Measurements from ENCODE around the gene MAD1L1. TPM values are rescaled to one million over a fixed set of nuclear protein-coding genes. Genes with fewer than 3 reads are reported as not detected.

Gene MAD1L1
- total and polyA plus RNA-seq, 7 experiments from 2014 or later = 112 to 314 (median 136) TPM

GRCh38 chr7:2251841-2252771, 19.4 kb upstream of the MAD1L1 start:
- Mint-ChIP-seq H3K4me1 (peaks cover 7 to 27% (median 17%) of the 10 kb centered on the region in 7 donors), H3K4me3 (no peak overlapping the region), H3K36me3 (peaks cover 0 to 9% (median 5%) of the 10 kb centered on the region in 5 donors), H3K27ac (peak overlapping the region in 3 of 9 donors; percentile 48 to 62 (median 51)), H3K27me3 (no peaks in the 10 kb centered on the region), H3K9me3 (no peaks in the 10 kb centered on the region)
- Histone ChIP-seq H3K36me3 (ENCODE audit: control insufficient read depth in 2 of 3, insufficient read depth in 3 of 3, low read length in 3 of 3) (peaks cover 0 to 13% (median 0%) of the 10 kb centered on the region in 3 experiments), H3K27me3 (ENCODE audit: control insufficient read depth in 2 of 2, insufficient read depth in 2 of 2, low read length in 2 of 2) (no peaks in the 10 kb centered on the region), H3K9me3 (ENCODE audit: control insufficient read depth in 2 of 3, low read length in 3 of 3) (no peaks in the 10 kb centered on the region), H3K4me3 (ENCODE audit: low read length) (no peak overlapping the region), H3K4me1 (ENCODE audit: control insufficient read depth in 2 of 2, insufficient read depth in 2 of 2, low read length in 2 of 2) (peaks cover 2 to 15% of the 10 kb centered on the region in 2 donors), H3K27ac (ENCODE audit: low read depth, low read length) (no peak overlapping the region)
- CTCF ChIA-PET = no interaction called here
- no peak for DNase-seq
- POLR2A ChIA-PET = no interaction called here
- intact Hi-C loops (cut with micrococcal nuclease) = no loop called here
- ATAC-seq = peak; percentile 53

- Mint-ChIP-seq H3K27ac (no peak overlapping the region), H3K9me3 (no peaks in the 10 kb centered on the region), H3K36me3 (peaks cover 0 to 6% (median 5%) of the 10 kb centered on the region in 5 donors), H3K27me3 (no peaks in the 10 kb centered on the region), H3K4me1 (peaks cover 7 to 27% (median 17%) of the 10 kb centered on the region in 7 donors), H3K4me3 (no peak overlapping the region)
- Histone ChIP-seq H3K36me3 (ENCODE audit: control insufficient read depth in 2 of 3, insufficient read depth in 3 of 3, low read length in 3 of 3) (peaks cover 0 to 12% (median 0%) of the 10 kb centered on the region in 3 experiments), H3K4me3 (ENCODE audit: low read length) (no peak overlapping the region), H3K9me3 (ENCODE audit: control insufficient read depth in 2 of 3, low read length in 3 of 3) (no peaks in the 10 kb centered on the region), H3K27me3 (ENCODE audit: control insufficient read depth in 2 of 2, insufficient read depth in 2 of 2, low read length in 2 of 2) (no peaks in the 10 kb centered on the region), H3K27ac (ENCODE audit: low read depth, low read length) (no peak overlapping the region), H3K4me1 (ENCODE audit: control insufficient read depth in 2 of 2, insufficient read depth in 2 of 2, low read length in 2 of 2) (peaks cover 2 to 15% of the 10 kb centered on the region in 2 donors)
- ATAC-seq (no peak), DNase-seq (no peak)
- intact Hi-C loops (cut with micrococcal nuclease) = no loop called here
- ChIA-PET CTCF (no interaction called here), POLR2A (no interaction called here)
These were observed 18.6 kb upstream of the MAD1L1 start for GRCh38 chr7:2251381-2251780.

- peaks cover 0 to 10% (median 0%) of the 10 kb centered on the region in 3 experiments for H3K36me3 ChIP-seq (ENCODE audit: control insufficient read depth in 2 of 3, insufficient read depth in 3 of 3, low read length in 3 of 3)
- H3K4me3 ChIP-seq (ENCODE audit: low read length) = no peak overlapping the region
- peaks cover 0 to 2% (median 0%) of the 10 kb centered on the region in 11 donors for H3K9me3 Mint-ChIP-seq
- H3K27me3 ChIP-seq (ENCODE audit: control insufficient read depth in 2 of 2, insufficient read depth in 2 of 2, low read length in 2 of 2) = no peaks in the 10 kb centered on the region
- H3K27me3 Mint-ChIP-seq = no peaks in the 10 kb centered on the region
- no peak overlapping the region for H3K27ac ChIP-seq (ENCODE audit: low read depth, low read length)
- POLR2A ChIA-PET = no interaction called here
- H3K4me3 Mint-ChIP-seq = peak overlapping the region in 1 of 10 donors; percentile 38
- CTCF ChIA-PET = no interaction called here
- peaks cover 2 to 15% of the 10 kb centered on the region in 2 donors for H3K4me1 ChIP-seq (ENCODE audit: control insufficient read depth in 2 of 2, insufficient read depth in 2 of 2, low read length in 2 of 2)
- DNase-seq (no peak), ATAC-seq (no peak)
- no peaks in the 10 kb centered on the region for H3K9me3 ChIP-seq (ENCODE audit: control insufficient read depth in 2 of 3, low read length in 3 of 3)
- intact Hi-C loops (cut with micrococcal nuclease) = loop anchor here in 1 of 2 donors (10.0 kb wide), 1 partner anchor 305 kb away; no protein-coding TSS in a partner anchor
- H3K4me1 Mint-ChIP-seq = peaks cover 7 to 29% (median 21%) of the 10 kb centered on the region in 7 donors
- peaks cover 0 to 10% (median 0%) of the 10 kb centered on the region in 5 donors for H3K36me3 Mint-ChIP-seq
- H3K27ac Mint-ChIP-seq = peak overlapping the region in 1 of 9 donors; percentile 67
These were observed 17.1 kb upstream of the MAD1L1 start for GRCh38 chr7:2249744-2250323.

- intact Hi-C loops (cut with micrococcal nuclease) = loop anchor here in 1 of 2 donors (10.0 kb wide), 1 partner anchor 304 kb away; no protein-coding TSS in a partner anchor
- H3K27ac Mint-ChIP-seq = peak overlapping the region in 7 of 9 donors; percentile 38 to 81 (median 62)
- H3K27me3 Mint-ChIP-seq = no peaks in the 10 kb centered on the region
- Histone ChIP-seq H3K4me3 (ENCODE audit: low read length) (no peak overlapping the region), H3K27me3 (ENCODE audit: control insufficient read depth in 2 of 2, insufficient read depth in 2 of 2, low read length in 2 of 2) (no peaks in the 10 kb centered on the region), H3K9me3 (ENCODE audit: control insufficient read depth in 2 of 3, low read length in 3 of 3) (no peaks in the 10 kb centered on the region), H3K4me1 (ENCODE audit: control insufficient read depth in 2 of 2, insufficient read depth in 2 of 2, low read length in 2 of 2) (peaks cover 2 to 15% of the 10 kb centered on the region in 2 donors), H3K27ac (ENCODE audit: low read depth, low read length) (no peak overlapping the region), H3K36me3 (ENCODE audit: control insufficient read depth in 2 of 3, insufficient read depth in 3 of 3, low read length in 3 of 3) (peaks cover 0 to 6% (median 0%) of the 10 kb centered on the region in 3 experiments)
- ATAC-seq = peak; percentile 63
- H3K9me3 Mint-ChIP-seq = peaks cover 0 to 2% (median 0%) of the 10 kb centered on the region in 11 donors
- peak in 1 of 9 donors; percentile 47 for DNase-seq
- CTCF ChIA-PET = interaction anchor here (0.6 to 0.7 kb wide), 2 partner anchors 12 to 210 kb away, joined by 3 to 7 read pairs; no protein-coding TSS in a partner anchor
- H3K36me3 Mint-ChIP-seq = peaks cover 0 to 10% (median 0%) of the 10 kb centered on the region in 5 donors
- POLR2A ChIA-PET = no interaction called here
- H3K4me1 Mint-ChIP-seq = peaks cover 7 to 31% (median 21%) of the 10 kb centered on the region in 7 donors
- peak overlapping the region in 6 of 10 donors; percentile 38 to 75 (median 54) for H3K4me3 Mint-ChIP-seq
These were observed 16.4 kb upstream of the MAD1L1 start for GRCh38 chr7:2248984-2249694.

GRCh38 chr7:2247141-2247995, 14.6 kb upstream of the MAD1L1 start:
- H3K9me3 ChIP-seq (ENCODE audit: control insufficient read depth in 2 of 3, low read length in 3 of 3) = no peaks in the 10 kb centered on the region
- H3K27me3 ChIP-seq (ENCODE audit: control insufficient read depth in 2 of 2, insufficient read depth in 2 of 2, low read length in 2 of 2) = no peaks in the 10 kb centered on the region
- Mint-ChIP-seq H3K9me3 (peaks cover 0 to 2% (median 0%) of the 10 kb centered on the region in 11 donors), H3K4me1 (peaks cover 7 to 38% (median 26%) of the 10 kb centered on the region in 7 donors), H3K27ac (peak overlapping the region in 1 of 9 donors; percentile 76), H3K4me3 (no peak overlapping the region), H3K27me3 (no peaks in the 10 kb centered on the region), H3K36me3 (peaks cover 0 to 10% (median 0%) of the 10 kb centered on the region in 5 donors)
- ATAC-seq = peak; percentile 32
- peak in 1 of 9 donors; percentile 45 for DNase-seq
- POLR2A ChIA-PET = no interaction called here
- intact Hi-C loops (cut with micrococcal nuclease) = loop anchor here in 1 of 2 donors (10.0 kb wide), 1 partner anchor 303 kb away; no protein-coding TSS in a partner anchor
- H3K4me1 ChIP-seq (ENCODE audit: control insufficient read depth in 2 of 2, insufficient read depth in 2 of 2, low read length in 2 of 2) = peaks cover 4 to 15% of the 10 kb centered on the region in 2 donors
- no peak overlapping the region for H3K4me3 ChIP-seq (ENCODE audit: low read length)
- CTCF ChIA-PET = no interaction called here
- H3K27ac ChIP-seq (ENCODE audit: low read depth, low read length) = no peak overlapping the region
- peaks cover 0 to 4% (median 0%) of the 10 kb centered on the region in 3 experiments for H3K36me3 ChIP-seq (ENCODE audit: control insufficient read depth in 2 of 3, insufficient read depth in 3 of 3, low read length in 3 of 3)
